Stomach smooth muscle (tissue), 2 donors: ENCODE data around the gene POR.
"Not testable (repeated sequence)": the region's sequence is repeated elsewhere in the genome, so short reads cannot be mapped to it uniquely, and the experiment has no call there.

Experiments
- H3K27ac ChIP-seq: one replicate; pipeline ENCODE4 v1.7.0; 2013; ENCODE audit warnings: mild to moderate bottlenecking, low read length, inconsistent platforms
- H3K27me3 ChIP-seq, 2 donors: one replicate each; pipeline ENCODE4 v1.7.0; 2013; ENCODE audit warnings: low read length in 2 of 2; ENCODE audit not compliant: insufficient read depth in 2 of 2, control insufficient read depth in 1 of 2
- H3K36me3 ChIP-seq, 2 donors: one replicate each; pipeline ENCODE4 v1.7.0; 2013; ENCODE audit warnings: low read length in 2 of 2; ENCODE audit not compliant: control insufficient read depth in 2 of 2, insufficient read depth in 2 of 2
- H3K4me1 ChIP-seq: one replicate; pipeline ENCODE4 v1.7.0; 2013; ENCODE audit warnings: low read length; ENCODE audit not compliant: control insufficient read depth, insufficient read depth
- H3K4me3 ChIP-seq, 2 donors: one replicate each; pipeline ENCODE4 v1.7.0; 2013; ENCODE audit warnings: low read length in 2 of 2
- H3K9ac ChIP-seq, 2 donors: one replicate each; pipeline ENCODE4 v1.7.0; 2013; ENCODE audit warnings: low read length in 2 of 2, mild to moderate bottlenecking in 1 of 2
- H3K9me3 ChIP-seq, 2 donors: one replicate each; pipeline ENCODE4 v1.7.0; 2013; ENCODE audit warnings: low read length in 2 of 2; ENCODE audit not compliant: control insufficient read depth in 2 of 2
- donor health status: healthy.
- donor health status: Pancreatic carcinoma.

POR gene

GRCh38 chr7:75905785-75906604 is 9.0 kb upstream of the POR start:
- Histone ChIP-seq H3K9me3 (no peaks in the 10 kb centered on the region), H3K36me3 (no peaks in the 10 kb centered on the region), H3K27ac (no peak overlapping the region), H3K4me3 (no peak overlapping the region), H3K9ac (no peak overlapping the region), H3K27me3 (no peaks in the 10 kb centered on the region), H3K4me1 (peaks cover 3% of the 10 kb centered on the region)

GRCh38 chr7:75906991-75907667 is 7.8 kb upstream of the POR start:
- H3K27ac ChIP-seq: no peak overlapping the region
- H3K9ac ChIP-seq: no peak overlapping the region
- no peak overlapping the region for H3K4me3 ChIP-seq
- H3K27me3 ChIP-seq: no peaks in the 10 kb centered on the region
- H3K36me3 ChIP-seq: no peaks in the 10 kb centered on the region
- H3K4me1 ChIP-seq: peaks cover 3% of the 10 kb centered on the region
- H3K9me3 ChIP-seq: no peaks in the 10 kb centered on the region

DNA sequence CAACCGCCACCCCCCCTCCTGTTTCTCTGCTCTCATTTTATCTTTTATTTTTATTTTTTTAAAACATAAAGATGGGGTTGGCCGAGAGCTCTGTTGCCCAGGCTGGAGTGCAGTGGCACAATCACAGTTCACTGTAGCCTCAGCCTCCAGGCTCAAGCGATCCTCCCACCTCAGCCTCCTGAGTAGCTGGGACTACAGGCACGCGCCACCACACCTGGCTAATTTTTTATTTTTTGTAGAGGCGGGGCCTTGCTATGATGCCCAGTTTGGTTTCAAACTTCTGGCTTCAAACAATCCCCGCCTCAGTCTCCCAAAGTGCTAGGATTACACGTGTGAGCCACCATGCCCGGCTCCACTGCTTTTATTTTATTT is 7.3 kb upstream of the POR start:
- H3K27me3 ChIP-seq, H3K4me3 ChIP-seq, H3K4me1 ChIP-seq, H3K36me3 ChIP-seq, H3K9ac ChIP-seq, H3K27ac ChIP-seq, H3K9me3 ChIP-seq: not testable (repeated sequence)

- Histone ChIP-seq H3K9ac (no peak overlapping the region), H3K4me3 (no peak overlapping the region)
Observed at GRCh38 chr7:75909521-75910132, 5.3 kb upstream of the POR start.

GRCh38 chr7:75911186-75911585 is 3.8 kb upstream of the POR start:
- H3K9me3 ChIP-seq, H3K27ac ChIP-seq, H3K4me3 ChIP-seq, H3K9ac ChIP-seq, H3K27me3 ChIP-seq, H3K36me3 ChIP-seq: not testable (repeated sequence)
- H3K4me1 ChIP-seq: peaks cover 16% of the 10 kb centered on the region

More at GRCh38 chr7:75909521-75910132, 5.3 kb upstream of the POR start:
- peaks cover 13% of the 10 kb centered on the region for H3K4me1 ChIP-seq
- no peaks in the 10 kb centered on the region for H3K36me3 ChIP-seq
- H3K27ac ChIP-seq: no peak overlapping the region
- H3K9me3 ChIP-seq: no peaks in the 10 kb centered on the region
- H3K27me3 ChIP-seq: no peaks in the 10 kb centered on the region

- H3K9ac ChIP-seq: no peak overlapping the region
- H3K9me3 ChIP-seq: no peaks in the 10 kb centered on the region
- H3K27ac ChIP-seq: no peak overlapping the region
- no peaks in the 10 kb centered on the region for H3K27me3 ChIP-seq
- no peaks in the 10 kb centered on the region for H3K36me3 ChIP-seq
- no peak overlapping the region for H3K4me3 ChIP-seq
- peaks cover 19% of the 10 kb centered on the region for H3K4me1 ChIP-seq
Observed at GRCh38 chr7:75913437-75913836, 1.5 kb upstream of the POR start.

DNA sequence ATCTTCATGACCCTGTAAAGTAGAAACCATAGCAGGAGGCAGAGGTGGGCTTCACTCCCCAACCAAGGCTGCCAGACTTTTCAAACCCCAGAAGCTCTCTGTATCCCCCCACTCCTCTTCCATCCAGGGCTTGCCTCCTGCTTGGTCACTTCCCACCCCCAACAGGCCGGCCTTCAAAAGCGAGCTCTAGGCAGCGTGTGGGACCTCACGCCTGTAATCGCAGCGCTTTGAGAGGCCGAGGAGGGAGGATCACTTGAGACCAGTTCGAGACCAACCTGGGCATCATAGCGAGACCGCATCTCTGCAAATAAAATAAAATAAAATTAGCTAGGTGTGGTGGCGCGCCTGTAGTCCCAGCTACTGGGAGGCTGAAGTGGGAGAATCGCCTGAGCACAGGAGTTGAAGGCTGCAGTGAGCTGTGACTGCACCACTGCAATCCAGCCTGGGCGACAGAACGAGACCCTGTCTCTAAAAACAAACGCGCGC is 743 bp upstream of the POR start:
- no peaks in the 10 kb centered on the region for H3K27me3 ChIP-seq
- peak overlapping the region; percentile 87 to 96 for H3K9ac ChIP-seq
- no peaks in the 10 kb centered on the region for H3K9me3 ChIP-seq
- H3K27ac ChIP-seq: peak overlapping the region; percentile 74
- no peaks in the 10 kb centered on the region for H3K36me3 ChIP-seq
- peaks cover 21% of the 10 kb centered on the region for H3K4me1 ChIP-seq
- H3K4me3 ChIP-seq: peak overlapping the region; percentile 96 to 97

DNA sequence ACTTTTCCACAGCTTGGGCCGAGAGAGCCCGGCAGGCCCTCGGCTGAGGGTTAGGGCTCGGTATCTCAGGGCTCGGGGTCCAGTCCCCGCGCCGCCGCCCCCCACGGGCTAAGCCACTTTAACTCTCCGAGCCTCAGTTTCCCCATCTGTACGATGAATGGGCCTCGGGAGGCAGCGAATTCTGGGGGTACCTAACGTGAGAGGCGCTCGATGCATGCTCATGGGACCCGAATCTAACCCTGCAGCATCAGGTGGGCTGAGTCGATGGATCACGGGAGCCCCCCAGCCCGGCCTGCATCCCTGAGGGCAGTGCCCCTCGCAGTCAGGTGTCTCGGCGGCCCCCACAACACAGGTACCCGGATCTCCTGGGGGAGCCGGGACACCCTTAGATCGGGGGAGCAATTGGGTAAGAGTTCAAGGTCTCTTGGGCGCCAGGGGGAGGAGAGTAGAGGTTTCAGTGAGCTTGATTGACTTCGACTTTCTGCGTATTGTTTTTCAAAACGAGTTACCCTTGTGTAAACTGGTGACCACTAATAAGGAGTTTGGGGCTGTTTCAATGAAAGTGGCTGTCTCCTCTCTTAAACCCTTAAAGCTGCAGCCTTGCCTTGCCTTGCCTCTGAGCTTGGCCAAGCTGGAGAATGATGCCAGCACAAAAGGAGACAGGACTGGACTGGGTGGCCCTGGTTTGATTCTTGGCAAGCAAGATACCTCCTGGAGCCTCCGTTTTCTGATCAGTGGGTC is 631 bp downstream of the POR start:
- Histone ChIP-seq H3K4me1 (peaks cover 22% of the 10 kb centered on the region), H3K4me3 (peak overlapping the region; percentile 79 to 96), H3K36me3 (no peaks in the 10 kb centered on the region), H3K9me3 (no peaks in the 10 kb centered on the region), H3K27me3 (no peaks in the 10 kb centered on the region), H3K27ac (peak overlapping the region; percentile 74), H3K9ac (peak overlapping the region; percentile 68 to 86)

DNA sequence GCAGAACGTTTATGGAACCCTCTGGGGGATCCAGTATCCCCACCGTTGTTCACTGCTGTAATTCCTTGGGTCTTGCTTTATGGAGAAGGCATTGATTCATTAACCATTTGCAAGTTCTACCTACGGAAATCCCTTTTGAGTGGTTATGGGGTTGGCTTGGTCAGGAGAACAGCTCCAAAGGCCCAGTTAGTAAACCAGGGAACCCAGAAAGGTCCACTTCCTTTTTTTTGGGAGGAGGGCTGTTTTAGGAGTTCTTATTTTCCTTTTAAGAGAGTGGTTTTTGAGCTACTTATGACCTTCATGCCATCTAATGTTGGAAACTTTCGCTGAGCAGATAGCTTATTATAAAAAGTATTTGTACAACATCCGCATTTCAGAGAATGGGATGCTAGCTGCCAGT is 1.3 kb downstream of the POR start:
- no peaks in the 10 kb centered on the region for H3K9me3 ChIP-seq
- peak overlapping the region; percentile 68 to 86 for H3K9ac ChIP-seq
- H3K36me3 ChIP-seq: no peaks in the 10 kb centered on the region
- H3K27me3 ChIP-seq: no peaks in the 10 kb centered on the region
- H3K4me1 ChIP-seq: peaks cover 22% of the 10 kb centered on the region
- peak overlapping the region; percentile 79 to 96 for H3K4me3 ChIP-seq
- peak overlapping the region; percentile 74 for H3K27ac ChIP-seq
